H1 (cell line): Measurements from ENCODE around the gene KIAA1671. TPM values are rescaled to one million over a fixed set of nuclear protein-coding genes. Genes with fewer than 3 reads are reported as not detected.

Experiments used
- CTCF ChIA-PET: fragments of 300-600 bp; sonication (Branson Sonifier 250); formaldehyde crosslinking; loops from one replicate; lab custom pipeline; 2021; ENCODE audit not compliant: partially characterized antibody; lab: Charles Lee
- POLR2A ChIA-PET: fragments of 300-600 bp; sonication (Branson Sonifier 250); formaldehyde crosslinking; loops from one replicate; lab custom pipeline; 2021; ENCODE audit warnings: inconsistent platforms; ENCODE audit not compliant: partially characterized antibody; lab: Charles Lee
- DNase-seq, 2 experiments: peaks; one replicate each; pipeline versions ENCODE4 v3.0.0 to v3.0.0-alpha.2; 2010 to 2022; ENCODE audit warnings: low spot score in 2 of 2, low read depth in 1 of 2, mixed read lengths in 1 of 2
- FAIRE-seq: peaks from 2 replicates; lab custom pipeline; 2011; peaks lifted over from hg19 to GRCh38; lab: Jason Lieb, UNC
- H2AFZ ChIP-seq: 2 replicates; pipeline ENCODE4 v1.8.1; 2012; ENCODE audit warnings: low read length, inconsistent platforms
- H2AK5ac ChIP-seq: 2 replicates; pipeline ENCODE4 v1.6.1; 2013; ENCODE audit warnings: low read depth, low read length
- H2BK120ac ChIP-seq: replicated peaks from 2 replicates; pipeline ENCODE3; 2013; ENCODE audit warnings: low read depth, low read length, inconsistent platforms
- H2BK12ac ChIP-seq: 2 replicates; pipeline ENCODE4 v1.6.1; 2013; ENCODE audit warnings: low read depth, low read length
- H2BK15ac ChIP-seq: 2 replicates; pipeline ENCODE4 v1.6.1; 2013; ENCODE audit warnings: low read length
- H2BK20ac ChIP-seq: 2 replicates; pipeline ENCODE4 v1.6.1; 2013; ENCODE audit warnings: low read length
- H2BK5ac ChIP-seq: 2 replicates; pipeline ENCODE4 v1.6.1; 2013; ENCODE audit warnings: low read depth, low read length
- H3K14ac ChIP-seq: 2 replicates; pipeline ENCODE4 v1.6.1; 2013; ENCODE audit warnings: inconsistent platforms; ENCODE audit not compliant: insufficient read length
- H3K18ac ChIP-seq: 2 replicates; pipeline ENCODE4 v1.6.1; 2013; ENCODE audit warnings: low read length; ENCODE audit errors: extremely low read depth
- H3K23ac ChIP-seq: 2 replicates; pipeline ENCODE4 v1.6.1; 2013; ENCODE audit warnings: inconsistent platforms; ENCODE audit not compliant: insufficient read length
- H3K23me2 ChIP-seq: 2 replicates; pipeline ENCODE4 v1.6.1; 2013; ENCODE audit warnings: low read depth, low read length
- H3K27ac ChIP-seq: 2 replicates; pipeline ENCODE4 v1.6.1; 2011; ENCODE audit warnings: low read depth, low read length, inconsistent platforms
- H3K27me3 ChIP-seq, 4 experiments: replicated peaks in 1 of 4; 1 replicate in 1 of 4; 2 replicates in 3 of 4; pipeline versions ENCODE4 v1.6.1 to v1.8.1; 2011 to 2013; ENCODE audit warnings: low read length in 3 of 4, mild to moderate bottlenecking in 3 of 4, inconsistent platforms in 2 of 4, mixed read lengths in 2 of 4, moderate library complexity in 1 of 4; ENCODE audit not compliant: control insufficient read depth in 3 of 4, insufficient read depth in 3 of 4; ENCODE audit errors: extremely low read depth in 1 of 4
- H3K36me3 ChIP-seq, 4 experiments: 2 replicates each; pipeline versions ENCODE4 v1.6.1 to v1.8.1; 2011 to 2013; ENCODE audit warnings: mild to moderate bottlenecking in 4 of 4, low read length in 3 of 4, moderate library complexity in 2 of 4, control low read depth in 1 of 4, inconsistent platforms in 1 of 4; ENCODE audit not compliant: insufficient read depth in 4 of 4, control insufficient read depth in 2 of 4
- H3K4ac ChIP-seq: replicated peaks from 2 replicates; pipeline ENCODE3; 2013; ENCODE audit warnings: low read length, low read depth, mixed read lengths, inconsistent platforms; ENCODE audit not compliant: insufficient read length
- H3K4me1 ChIP-seq, 4 experiments: replicated peaks in 1 of 4; 1 replicate in 1 of 4; 2 replicates in 3 of 4; pipeline versions ENCODE4 v1.6.1 to v1.8.1; 2011 to 2013; ENCODE audit warnings: low read length in 3 of 4, inconsistent platforms in 2 of 4, mixed read lengths in 1 of 4; ENCODE audit not compliant: insufficient read depth in 4 of 4, control insufficient read depth in 3 of 4
- H3K4me2 ChIP-seq, 2 experiments: 2 replicates each; pipeline versions ENCODE4 v1.6.1 to v1.8.1; 2011 to 2013; ENCODE audit warnings: low read depth in 2 of 2, low read length in 2 of 2, control low read depth in 1 of 2, inconsistent platforms in 1 of 2, mild to moderate bottlenecking in 1 of 2; ENCODE audit not compliant: insufficient read depth in 1 of 2
- H3K4me3 ChIP-seq, 4 experiments: fragments of 200-600, 300-600 bp in 1 of 4; sonication (generic), shearing (Covaris generic), sonication (Bioruptor Twin) in 1 of 4; 2 replicates each; pipeline versions ENCODE4 v1.5.1 to v1.8.1; 2011 to 2016; ENCODE audit warnings: low read length in 4 of 4, low read depth in 3 of 4, control low read depth in 2 of 4, inconsistent platforms in 2 of 4, mild to moderate bottlenecking in 2 of 4, mixed read lengths in 1 of 4, moderate library complexity in 1 of 4; ENCODE audit not compliant: insufficient read depth in 2 of 4; ENCODE audit errors: extremely low read depth in 1 of 4
- H3K56ac ChIP-seq: replicated peaks from 2 replicates; pipeline ENCODE3; 2013; ENCODE audit warnings: low read depth, mild to moderate bottlenecking, mixed read lengths, low read length, inconsistent platforms; ENCODE audit not compliant: insufficient read length
- H3K79me1 ChIP-seq: 2 replicates; pipeline ENCODE4 v1.6.1; 2013; ENCODE audit warnings: low read depth, low read length, control low read depth
- H3K79me2 ChIP-seq, 2 experiments: 2 replicates each; pipeline versions ENCODE4 v1.6.1 to v1.8.1; 2012 to 2013; ENCODE audit warnings: low read length in 2 of 2, mild to moderate bottlenecking in 2 of 2, inconsistent platforms in 1 of 2; ENCODE audit not compliant: insufficient read depth in 2 of 2, control insufficient read depth in 1 of 2
- H3K9ac ChIP-seq, 4 experiments: replicated peaks in 1 of 4; 1 replicate in 1 of 4; 2 replicates in 3 of 4; pipeline versions ENCODE4 v1.6.1 to v1.8.1; 2011 to 2013; ENCODE audit warnings: low read depth in 3 of 4, low read length in 3 of 4, control low read depth in 2 of 4, mild to moderate bottlenecking in 2 of 4, moderate library complexity in 2 of 4, inconsistent platforms in 1 of 4; ENCODE audit errors: extremely low read depth in 1 of 4
- H3K9me3 ChIP-seq, 2 experiments: 2 replicates each; pipeline versions ENCODE4 v1.6.1 to v1.8.1; 2012 to 2013; ENCODE audit warnings: mild to moderate bottlenecking in 2 of 2, moderate library complexity in 2 of 2, control low read depth in 1 of 2, inconsistent platforms in 1 of 2, low read depth in 1 of 2, low read length in 1 of 2, mixed read lengths in 1 of 2; ENCODE audit not compliant: insufficient read depth in 2 of 2
- H4K20me1 ChIP-seq, 2 experiments: replicated peaks in 1 of 2; 2 replicates each; pipeline versions ENCODE3 to v1.8.1; 2011 to 2013; ENCODE audit warnings: inconsistent platforms in 2 of 2, low read length in 2 of 2, mild to moderate bottlenecking in 1 of 2; ENCODE audit not compliant: insufficient read depth in 2 of 2, control insufficient read depth in 1 of 2
- H4K5ac ChIP-seq: 2 replicates; pipeline ENCODE4 v1.6.1; 2013; ENCODE audit warnings: low read length, low read depth, mixed read lengths, inconsistent platforms; ENCODE audit not compliant: insufficient read length
- H4K8ac ChIP-seq: 2 replicates; pipeline ENCODE4 v1.8.0; 2013; ENCODE audit warnings: mild to moderate bottlenecking, moderate library complexity, low read length, inconsistent platforms; ENCODE audit not compliant: insufficient read depth; ENCODE audit errors: extremely low read depth
- H4K91ac ChIP-seq: replicated peaks from 2 replicates; pipeline ENCODE3; 2013; ENCODE audit warnings: low read length, mixed read lengths, inconsistent platforms; ENCODE audit not compliant: insufficient read length
- BRCA1 ChIP-seq: IDR thresholded peaks from 2 replicates; pipeline ENCODE4 v1.6.1; 2012; ENCODE audit warnings: low read depth, low read length, improper control_type of control experiment
- SIRT6 ChIP-seq: IDR thresholded peaks from one replicate; pipeline ENCODE4 v1.7.1; 2012; ENCODE audit warnings: low read length, inconsistent platforms
- SRF ChIP-seq: IDR thresholded peaks from 2 replicates; pipeline ENCODE4 v1.6.1; 2011; ENCODE audit warnings: mild to moderate bottlenecking, low read depth, low read length, moderate library complexity
- WGBS, 2 experiments: shearing (Covaris generic) in 1 of 2; methylation state at CpG; one replicate each; pipeline versions ENCODE4 v1.1.6 to v1.1.7; 2013 to 2015; ENCODE audit warnings: low lambda C conversion rate in 2 of 2, mixed read lengths in 2 of 2, inconsistent platforms in 1 of 2, low coverage in 1 of 2, missing lambda C conversion rate in 1 of 2; ENCODE audit not compliant: insufficient replicate concordance in 2 of 2, insufficient coverage in 1 of 2, insufficient read length in 1 of 2; ENCODE audit errors: extremely low coverage in 1 of 2, missing lambda C conversion rate in 1 of 2; 5-methylcytosine and 5-hydroxymethylcytosine counted together
- polyA plus RNA-seq, 7 experiments: library from polyadenylated mRNA; depleted of rRNA in 3 of 7; stranded (reverse) in 5 of 7; unstranded in 2 of 7; fragments of >200 nt in 5 of 7; fragments of 200-250 nt in 2 of 7; gene quantifications; 1 replicate in 5 of 7; 2 replicates in 1 of 7; 4 replicates in 1 of 7; pipeline versions ENCODE4 v1.2.1 to v1.2.3, GENCODE V29; 2011 to 2013; ENCODE audit warnings: missing spikeins in 2 of 7, mixed read lengths in 2 of 7
- total RNA-seq: library from RNA; stranded (reverse); fragmentation: NEBNext Ultra II Directional; extraction: Animal tissue kit (Norgen Biotek cat#: 25700); gene quantifications from 2 replicates; pipeline ENCODE4 v1.2.1, GENCODE V29; 2021

KIAA1671 gene
- total and polyA plus RNA-seq, 2 of the 8 experiments (the other 6 are each of a cell fraction or from before 2014, with no cell fraction given): 6.4 to 23.9 TPM

DNA sequence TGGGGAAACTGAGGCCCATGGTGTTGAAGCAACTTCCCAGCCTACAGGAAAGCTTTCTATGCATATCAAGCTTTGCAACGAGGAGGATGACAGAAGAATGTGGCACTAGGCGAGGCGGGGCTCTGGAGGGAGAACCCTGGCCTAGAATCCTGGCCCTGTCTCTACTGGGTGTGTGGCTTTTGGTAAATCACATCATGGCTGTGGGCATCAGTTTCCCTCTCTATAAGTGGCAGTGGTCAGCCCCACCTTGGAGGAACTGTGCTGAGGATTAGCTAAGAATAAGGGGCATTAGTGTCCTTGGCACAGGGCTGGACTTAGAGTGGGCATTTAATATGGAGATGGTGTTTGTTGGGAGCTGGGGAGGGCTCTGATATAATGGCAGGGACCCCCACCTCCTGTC lies 124.5 kb downstream of the KIAA1671 start:
- 64% methylated on average over 3 of the region's 3 CpGs; no CpG with 5 or more reads in 1 of the 2 experiments for WGBS, 2 experiments
- Histone ChIP-seq H2BK12ac (no peak overlapping the region), H4K8ac (no peak overlapping the region), H3K23ac (no peak overlapping the region), H3K79me2 (no peaks in the 10 kb centered on the region), H3K4me3 (no peak overlapping the region), H3K9ac (no peak overlapping the region), H3K4me2 (no peak overlapping the region), H2BK20ac (no peak overlapping the region), H2BK5ac (no peak overlapping the region), H3K79me1 (peaks cover 2% of the 10 kb centered on the region), H3K23me2 (no peaks in the 10 kb centered on the region), H3K9me3 (no peaks in the 10 kb centered on the region), H2AFZ (no peak overlapping the region), H4K20me1 (peaks cover 0 to 1% of the 10 kb centered on the region in 2 experiments), H3K56ac (no peak overlapping the region), H2AK5ac (no peak overlapping the region), H2BK120ac (no peak overlapping the region), H3K4me1 (no peaks in the 10 kb centered on the region), H3K4ac (no peak overlapping the region)
- ChIA-PET CTCF (interaction anchor here (0.9 to 1.8 kb wide), 14 partner anchors 17 to 423 kb away, joined by 3 to 6 read pairs (median 3); no protein-coding TSS in a partner anchor), POLR2A (no interaction called here)
- FAIRE-seq: no peak
- TF ChIP-seq SRF (no peak), SIRT6 (no peak), BRCA1 (no peak)
- TF ChIP-seq, all 59 proteins: peak for 0
- H4K5ac ChIP-seq: no peak overlapping the region
- no peaks in the 10 kb centered on the region for H3K27me3 ChIP-seq
- H3K14ac ChIP-seq: no peak overlapping the region
- H3K18ac ChIP-seq: no peak overlapping the region
- H3K27ac ChIP-seq: no peak overlapping the region
- no peak overlapping the region for H2BK15ac ChIP-seq
- DNase-seq: no peak
- H4K91ac ChIP-seq: no peak overlapping the region
- no peaks in the 10 kb centered on the region for H3K36me3 ChIP-seq
